Keratinocyte (primary cell): ENCODE data around the gene CSN3.

ENCODE experiments used
- CTCF ChIP-seq, 3 experiments: IDR thresholded peaks in 1 of 3; conservative IDR thresholded peaks in 1 of 3; optimal IDR thresholded peaks in 1 of 3; 2 replicates in 2 of 3; 3 replicates in 1 of 3; pipeline versions ENCODE3 to v1.5.1; 2011; ENCODE audit warnings: low read length in 3 of 3, mild to moderate bottlenecking in 3 of 3, moderate library complexity in 2 of 3, control low read depth in 1 of 3, inconsistent platforms in 1 of 3; ENCODE audit not compliant: insufficient read depth in 2 of 3; ENCODE audit errors: extremely low read depth in 1 of 3
- EZH2 ChIP-seq: IDR thresholded peaks from one replicate; pipeline ENCODE4 v1.6.1; 2012; ENCODE audit warnings: inconsistent platforms, mild to moderate bottlenecking, low read length, moderate library complexity

- TF ChIP-seq CTCF (optimal IDR thresholded peaks at IDR 0.05 in 1 of 3, IDR thresholded peaks at IDR 0.05 in 1 of 3, conservative IDR thresholded peaks at IDR 0.05 in 1 of 3; ENCODE audit: extremely low read depth in 1 of 3, insufficient read depth in 2 of 3, low read length in 3 of 3) (no peak), EZH2 (no peak)
These were observed 694 bp downstream of the CSN3 start for GRCh38 chr4:70243091-70243490.
